IPS-NIHi11 (cell line): ENCODE data around the gene ZNF561.

ENCODE experiments used
- DNase-seq: peaks from one replicate; pipeline ENCODE4 v3.0.0; 2012; ENCODE audit warnings: mixed read lengths, low spot score

Gene ZNF561

DNA sequence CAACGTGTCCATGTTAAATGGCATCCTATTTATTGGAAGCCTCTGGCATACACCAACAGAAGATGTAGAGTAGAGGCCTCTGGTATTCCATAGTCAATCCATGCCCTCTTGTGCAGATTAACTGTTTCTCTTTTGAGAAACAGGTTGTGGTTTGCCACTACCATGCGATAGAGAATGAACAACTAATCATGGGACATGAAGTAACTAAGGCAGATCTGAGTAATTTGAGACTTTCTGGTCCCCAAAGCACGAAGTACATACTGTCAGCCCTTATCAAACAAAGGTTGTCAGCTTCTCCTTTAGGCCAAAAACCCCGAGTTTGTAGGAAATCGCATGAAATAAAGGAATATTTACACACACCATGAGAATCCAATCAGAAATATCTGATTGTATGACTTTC lies 40.3 kb downstream of the ZNF561 start:
- no peak for DNase-seq

GRCh38 chr19:9570255-9570654 lies 50.8 kb downstream of the ZNF561 start:
- no peak for DNase-seq

DNA sequence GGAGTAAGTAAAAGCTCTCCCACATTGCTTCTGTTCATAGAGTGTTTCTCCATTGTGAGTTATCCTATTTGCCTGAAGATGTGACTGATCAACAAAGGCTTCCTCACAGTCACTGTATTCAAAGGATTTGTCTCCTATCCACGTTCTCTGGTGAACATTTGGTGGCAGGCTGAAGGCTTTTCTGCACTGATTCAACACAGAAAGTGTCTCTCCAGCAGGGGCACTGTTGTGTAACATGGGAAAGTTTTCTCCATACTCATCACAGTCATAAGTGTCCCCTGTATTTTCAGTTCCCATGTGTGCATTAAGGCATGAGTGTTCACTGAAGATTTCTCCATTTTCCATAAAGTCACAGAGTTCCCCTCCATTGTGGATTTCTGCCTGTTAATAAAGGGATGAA lies 54.3 kb downstream of the ZNF561 start:
- DNase-seq, result no peak

- DNase-seq, result no peak
These were observed 54.9 kb downstream of the ZNF561 start for GRCh38 chr19:9565900-9566705.
